CD8-positive, alpha-beta memory T cell (primary cell): ENCODE results near the gene VAV2. TPM values are rescaled to one million over a fixed set of nuclear protein-coding genes. Genes with fewer than 3 reads are reported as not detected.

Source experiments
- CTCF ChIA-PET: fragments of 350-600 bp; sonication (Branson Sonifier 250); formaldehyde crosslinking; loops from one replicate; lab custom pipeline; 2021; ENCODE audit warnings: antibody characterized with exemption; lab: Charles Lee
- POLR2A ChIA-PET: fragments of 350-600 bp; sonication (Branson Sonifier 250); formaldehyde crosslinking; loops from one replicate; lab custom pipeline; 2021; ENCODE audit warnings: antibody characterized with exemption; lab: Charles Lee
- DNase-seq, 5 donors: peaks; one replicate each; pipeline versions ENCODE4 v3.0.0 to v3.0.0-alpha.2; 2020 to 2022; ENCODE audit warnings: mixed read lengths in 1 of 5
- H3K27ac ChIP-seq: one replicate; pipeline ENCODE4 v1.7.0; 2013; ENCODE audit warnings: low read depth, mild to moderate bottlenecking, low read length, moderate library complexity
- H3K27me3 ChIP-seq: 2 replicates; pipeline ENCODE4 v1.7.0; 2013; ENCODE audit warnings: low read length, mild to moderate bottlenecking; ENCODE audit not compliant: insufficient read depth, poor library complexity, severe bottlenecking
- H3K36me3 ChIP-seq: 2 replicates; pipeline ENCODE4 v1.7.0; 2013; ENCODE audit warnings: mild to moderate bottlenecking, low read length, moderate library complexity; ENCODE audit not compliant: insufficient read depth
- H3K4me1 ChIP-seq: 2 replicates; pipeline ENCODE4 v1.7.0; 2013; ENCODE audit warnings: mild to moderate bottlenecking, low read length, moderate library complexity; ENCODE audit not compliant: insufficient read depth
- H3K4me3 ChIP-seq: 2 replicates; pipeline ENCODE4 v1.7.0; 2013; ENCODE audit warnings: mild to moderate bottlenecking, low read length
- H3K9me3 ChIP-seq: 2 replicates; pipeline ENCODE4 v1.7.0; 2013; ENCODE audit warnings: mild to moderate bottlenecking, low read length
- H3K27ac Mint-ChIP-seq, 8 donors: one replicate each; pipeline ENCODE4 v1.8.0; 2020 to 2021; ENCODE audit warnings: mixed read lengths in 8 of 8, mild to moderate bottlenecking in 6 of 8, inconsistent platforms in 3 of 8, moderate library complexity in 3 of 8
- H3K27me3 Mint-ChIP-seq, 2 donors: one replicate each; pipeline ENCODE4 v1.8.0; 2020 to 2021; ENCODE audit warnings: mixed read lengths in 2 of 2, mild to moderate bottlenecking in 1 of 2, moderate library complexity in 1 of 2
- H3K36me3 Mint-ChIP-seq, 3 donors: one replicate each; pipeline ENCODE4 v1.8.0; 2020 to 2021; ENCODE audit warnings: mixed read lengths in 3 of 3, inconsistent platforms in 1 of 3, mild to moderate bottlenecking in 1 of 3
- H3K4me1 Mint-ChIP-seq, 3 donors: one replicate each; pipeline ENCODE4 v1.8.0; 2020 to 2021; ENCODE audit warnings: mixed read lengths in 3 of 3, inconsistent platforms in 1 of 3, mild to moderate bottlenecking in 1 of 3
- H3K4me3 Mint-ChIP-seq, 7 donors: one replicate each; pipeline ENCODE4 v1.8.0; 2020 to 2021; ENCODE audit warnings: mixed read lengths in 7 of 7, mild to moderate bottlenecking in 6 of 7, moderate library complexity in 4 of 7, inconsistent platforms in 2 of 7
- H3K9me3 Mint-ChIP-seq, 5 donors: one replicate each; pipeline ENCODE4 v1.8.0; 2020 to 2022; ENCODE audit warnings: mixed read lengths in 5 of 5, mild to moderate bottlenecking in 3 of 5, moderate library complexity in 2 of 5, inconsistent platforms in 1 of 5
- polyA plus RNA-seq: library from polyadenylated mRNA; unstranded; fragments of 300-500 nt; fragmentation: Illumina TruSeq; gene quantifications from one replicate; pipeline ENCODE4 v1.2.3, GENCODE V29; 2021
- total RNA-seq, 2 experiments: library from RNA; stranded (reverse); gene quantifications; one replicate each; pipeline ENCODE4 v1.2.3, GENCODE V29; 2021

Gene VAV2
- total RNA-seq (1 to 10 TPM; 6.0 to 7.6 TPM), polyA plus RNA-seq (1.1 TPM)

- ChIA-PET POLR2A (interaction anchor here (0.8 kb wide), 1 partner anchor 172 kb away, joined by 3 read pairs; the partner anchor contains the start of gene RNU6ATAC), CTCF (interaction anchor here (3.0 kb wide), 1 partner anchor 210 kb away, joined by 94 read pairs; no protein-coding TSS in a partner anchor)
- H3K4me3 Mint-ChIP-seq = peak within 1 kb of the TSS; percentile 68 to 88 (median 79)
- Histone ChIP-seq H3K4me3 (peak within 1 kb of the TSS; percentile 73), H3K27me3 (no peaks in the 10 kb centered on the region), H3K4me1 (peaks cover 11% of the 10 kb centered on the region), H3K9me3 (no peaks in the 10 kb centered on the region), H3K27ac (peak within 1 kb of the TSS; percentile 51), H3K36me3 (no peaks in the 10 kb centered on the region)
- H3K9me3 Mint-ChIP-seq = no peaks in the 10 kb centered on the region
- no peaks in the 10 kb centered on the region for H3K36me3 Mint-ChIP-seq
- H3K27ac Mint-ChIP-seq = no peak within 1 kb of the TSS
- peaks cover 10 to 11% of the 10 kb centered on the region in 2 donors for H3K27me3 Mint-ChIP-seq
- DNase-seq = peak; percentile 9 to 57 (median 29)
- H3K4me1 Mint-ChIP-seq = peaks cover 0 to 15% (median 1%) of the 10 kb centered on the region in 3 donors
Measured at GRCh38 chr9:133991964-133992779, at the start of gene VAV2. Gene VAV2 (minus strand): TSS chr9:133992324. CDS start chr9:133992278, 46 bp downstream.

- no peaks in the 10 kb centered on the region for H3K4me1 ChIP-seq
- no peak overlapping the region for H3K27ac ChIP-seq
- Mint-ChIP-seq H3K36me3 (peaks cover 18 to 85% (median 24%) of the 10 kb centered on the region in 3 donors), H3K4me1 (peaks cover 0 to 2% (median 0%) of the 10 kb centered on the region in 3 donors), H3K27ac (peak overlapping the region in 1 of 8 donors; percentile 65), H3K4me3 (no peak overlapping the region), H3K9me3 (peaks cover 0 to 14% (median 5%) of the 10 kb centered on the region in 5 donors), H3K27me3 (no peaks in the 10 kb centered on the region)
- POLR2A ChIA-PET = no interaction called here
- H3K27me3 ChIP-seq = no peaks in the 10 kb centered on the region
- peaks cover 4% of the 10 kb centered on the region for H3K9me3 ChIP-seq
- DNase-seq = no peak
- H3K36me3 ChIP-seq = peaks cover 5% of the 10 kb centered on the region
- CTCF ChIA-PET = no interaction called here
- H3K4me3 ChIP-seq = no peak overlapping the region
Measured at GRCh38 chr9:134041649-134041962, 49.5 kb upstream of the VAV2 start.

- ChIA-PET POLR2A (no interaction called here), CTCF (no interaction called here)
- Histone ChIP-seq H3K4me1 (no peaks in the 10 kb centered on the region), H3K27ac (no peak overlapping the region), H3K4me3 (no peak overlapping the region), H3K27me3 (no peaks in the 10 kb centered on the region), H3K36me3 (peaks cover 5% of the 10 kb centered on the region), H3K9me3 (peaks cover 4% of the 10 kb centered on the region)
- Mint-ChIP-seq H3K27me3 (no peaks in the 10 kb centered on the region), H3K27ac (no peak overlapping the region), H3K36me3 (peaks cover 18 to 84% (median 25%) of the 10 kb centered on the region in 3 donors), H3K4me3 (no peak overlapping the region), H3K9me3 (peaks cover 2 to 14% (median 5%) of the 10 kb centered on the region in 5 donors), H3K4me1 (peaks cover 0 to 2% (median 0%) of the 10 kb centered on the region in 3 donors)
- no peak for DNase-seq
Measured at GRCh38 chr9:134040781-134041648, 48.9 kb upstream of the VAV2 start.

- H3K4me3 Mint-ChIP-seq = no peak overlapping the region
- H3K36me3 ChIP-seq = peaks cover 5% of the 10 kb centered on the region
- H3K27ac Mint-ChIP-seq = no peak overlapping the region
- ChIA-PET CTCF (no interaction called here), POLR2A (no interaction called here)
- no peak for DNase-seq
- H3K9me3 Mint-ChIP-seq = peaks cover 2 to 14% (median 5%) of the 10 kb centered on the region in 5 donors
- no peaks in the 10 kb centered on the region for H3K27me3 Mint-ChIP-seq
- H3K27ac ChIP-seq = no peak overlapping the region
- no peak overlapping the region for H3K4me3 ChIP-seq
- peaks cover 4% of the 10 kb centered on the region for H3K9me3 ChIP-seq
- peaks cover 0 to 2% (median 0%) of the 10 kb centered on the region in 3 donors for H3K4me1 Mint-ChIP-seq
- H3K27me3 ChIP-seq = no peaks in the 10 kb centered on the region
- H3K36me3 Mint-ChIP-seq = peaks cover 18 to 84% (median 27%) of the 10 kb centered on the region in 3 donors
- H3K4me1 ChIP-seq = no peaks in the 10 kb centered on the region
Measured at GRCh38 chr9:134040176-134040565, 48.0 kb upstream of the VAV2 start.

GRCh38 chr9:134039386-134040175 is 47.5 kb upstream of the VAV2 start:
- H3K9me3 ChIP-seq = peaks cover 4% of the 10 kb centered on the region
- DNase-seq = no peak
- peaks cover 5% of the 10 kb centered on the region for H3K36me3 ChIP-seq
- no peaks in the 10 kb centered on the region for H3K27me3 ChIP-seq
- no peak overlapping the region for H3K4me3 Mint-ChIP-seq
- H3K27me3 Mint-ChIP-seq = no peaks in the 10 kb centered on the region
- no peak overlapping the region for H3K4me3 ChIP-seq
- peak overlapping the region in 1 of 8 donors; percentile 54 for H3K27ac Mint-ChIP-seq
- ChIA-PET POLR2A (no interaction called here), CTCF (interaction anchor here (1.1 kb wide), 1 partner anchor 15 kb away, joined by 4 read pairs; the partner anchor contains the start of gene BRD3OS)
- H3K27ac ChIP-seq = no peak overlapping the region
- H3K36me3 Mint-ChIP-seq = peaks cover 18 to 84% (median 27%) of the 10 kb centered on the region in 3 donors
- no peaks in the 10 kb centered on the region for H3K4me1 ChIP-seq
- H3K4me1 Mint-ChIP-seq = peaks cover 0 to 2% (median 0%) of the 10 kb centered on the region in 3 donors
- H3K9me3 Mint-ChIP-seq = peaks cover 2 to 14% (median 5%) of the 10 kb centered on the region in 5 donors

- no peak overlapping the region for H3K27ac ChIP-seq
- H3K4me1 ChIP-seq = no peaks in the 10 kb centered on the region
- no peaks in the 10 kb centered on the region for H3K27me3 ChIP-seq
- CTCF ChIA-PET = no interaction called here
- POLR2A ChIA-PET = no interaction called here
- Mint-ChIP-seq H3K4me1 (peaks cover 0 to 2% (median 0%) of the 10 kb centered on the region in 3 donors), H3K4me3 (no peak overlapping the region), H3K36me3 (peaks cover 24 to 85% (median 30%) of the 10 kb centered on the region in 3 donors), H3K27ac (no peak overlapping the region), H3K27me3 (no peaks in the 10 kb centered on the region), H3K9me3 (peaks cover 2 to 14% (median 5%) of the 10 kb centered on the region in 5 donors)
- peaks cover 11% of the 10 kb centered on the region for H3K36me3 ChIP-seq
- H3K9me3 ChIP-seq = peaks cover 4% of the 10 kb centered on the region
- no peak for DNase-seq
- H3K4me3 ChIP-seq = no peak overlapping the region
Measured at GRCh38 chr9:134037641-134038040, 45.5 kb upstream of the VAV2 start.

- Histone ChIP-seq H3K36me3 (peaks cover 11% of the 10 kb centered on the region), H3K4me3 (no peak overlapping the region), H3K27ac (no peak overlapping the region), H3K4me1 (no peaks in the 10 kb centered on the region), H3K9me3 (peaks cover 4% of the 10 kb centered on the region), H3K27me3 (no peaks in the 10 kb centered on the region)
- CTCF ChIA-PET = no interaction called here
- Mint-ChIP-seq H3K9me3 (peaks cover 2 to 14% (median 5%) of the 10 kb centered on the region in 5 donors), H3K4me3 (no peak overlapping the region), H3K4me1 (peaks cover 0 to 2% (median 0%) of the 10 kb centered on the region in 3 donors), H3K36me3 (peaks cover 24 to 83% (median 29%) of the 10 kb centered on the region in 3 donors), H3K27ac (no peak overlapping the region), H3K27me3 (no peaks in the 10 kb centered on the region)
- DNase-seq = no peak
- POLR2A ChIA-PET = no interaction called here
Measured at GRCh38 chr9:134036130-134036529, 44.0 kb upstream of the VAV2 start.
